HepG2 (cell line): ENCODE measurements around the gene PTMA. TPM values are rescaled to one million over a fixed set of nuclear protein-coding genes. Genes with fewer than 3 reads are reported as not detected.

Source experiments
- DDIT3 ChIP-seq: sonication (generic); formaldehyde crosslinking; IDR thresholded peaks from 2 replicates; pipeline ENCODE4 v1.4.0; 2020; ENCODE audit warnings: mild to moderate bottlenecking, missing genetic modification reagents
- FOSL1 ChIP-seq: sonication (generic); formaldehyde crosslinking; IDR thresholded peaks from 2 replicates; pipeline ENCODE4 v1.9.0; 2021; ENCODE audit warnings: missing genetic modification reagents, borderline replicate concordance
- HOXA9 ChIP-seq: sonication (generic); formaldehyde crosslinking; IDR thresholded peaks from 2 replicates; pipeline ENCODE4 v1.8.1; 2022; ENCODE audit warnings: missing genetic modification reagents, mild to moderate bottlenecking, moderate library complexity, borderline replicate concordance
- KAT8 ChIP-seq: IDR thresholded peaks from 2 replicates; pipeline ENCODE4 v1.6.1; 2016; ENCODE audit warnings: missing genetic modification reagents, missing compliant biosample characterization
- MNT ChIP-seq: fragments of 450-650 bp; IDR thresholded peaks from 2 replicates; pipeline ENCODE4 v1.6.1; 2016
- PHF5A ChIP-seq: IDR thresholded peaks from one replicate; pipeline ENCODE4 v1.6.1; 2018; ENCODE audit warnings: low read depth, missing genetic modification reagents; ENCODE audit not compliant: unreplicated experiment
- PITX1 ChIP-seq: sonication (generic); formaldehyde crosslinking; IDR thresholded peaks from 2 replicates; pipeline ENCODE4 v1.5.1; 2020; ENCODE audit warnings: mild to moderate bottlenecking, missing genetic modification reagents
- SP1 ChIP-seq, 2 experiments: fragments of 450-650 bp in 1 of 2; sonication (generic) in 1 of 2; formaldehyde crosslinking in 1 of 2; IDR thresholded peaks; 2 replicates each; pipeline versions ENCODE4 v1.4.0 to v1.6.1; 2016 to 2020; ENCODE audit warnings: missing genetic modification reagents in 1 of 2
- ZNF484 ChIP-seq: sonication (generic); formaldehyde crosslinking; IDR thresholded peaks from 2 replicates; pipeline ENCODE4 v1.5.1; 2020; ENCODE audit warnings: mild to moderate bottlenecking, low read depth, missing genetic modification reagents, borderline replicate concordance
- ZNF607 ChIP-seq: sonication (generic); formaldehyde crosslinking; IDR thresholded peaks from 2 replicates; pipeline ENCODE4 v1.5.1; 2020; ENCODE audit warnings: missing genetic modification reagents, mild to moderate bottlenecking, borderline replicate concordance
- ZNF780A ChIP-seq: sonication (generic); formaldehyde crosslinking; IDR thresholded peaks from 2 replicates; pipeline ENCODE4 v1.8.0; 2022; ENCODE audit warnings: mild to moderate bottlenecking, missing genetic modification reagents, moderate library complexity
- ZNF850 ChIP-seq: sonication (generic); formaldehyde crosslinking; conservative IDR thresholded peaks from 2 replicates; pipeline ENCODE4 v1.9.0; 2021; ENCODE audit warnings: mild to moderate bottlenecking, missing genetic modification reagents
- polyA plus RNA-seq, 8 experiments: library from polyadenylated mRNA; depleted of rRNA in 3 of 8; stranded (reverse) in 7 of 8; unstranded in 1 of 8; fragments of >200 nt; fragmentation: Illumina TruSeq in 4 of 8; extraction: Trizol in 4 of 8; gene quantifications; 2 replicates each; pipeline versions ENCODE4 v1.2.1 to v1.2.3, GENCODE V29; 2011 to 2016; ENCODE audit warnings: low read depth in 4 of 8, missing spikeins in 1 of 8, mixed read lengths in 1 of 8; ENCODE audit not compliant: insufficient read depth in 1 of 8
- total RNA-seq, 5 experiments: library from RNA; depleted of rRNA; stranded (reverse); fragments of >200 nt; fragmentation: Illumina TruSeq; extraction: Trizol; gene quantifications; 2 replicates each; pipeline ENCODE4 v1.2.3, GENCODE V29; 2016; ENCODE audit warnings: low read depth in 1 of 5
- TF ChIP-seq, protein P1 (sequence below): sonication (generic); formaldehyde crosslinking; IDR thresholded peaks from 2 replicates; pipeline ENCODE4 v1.5.0; 2020; ENCODE audit warnings: mild to moderate bottlenecking, missing genetic modification reagents, borderline replicate concordance
- TF ChIP-seq, protein P2 (sequence below): sonication (generic); formaldehyde crosslinking; IDR thresholded peaks from 2 replicates; pipeline ENCODE4 v1.4.0; 2020; ENCODE audit warnings: missing genetic modification reagents, low read depth, mild to moderate bottlenecking, borderline replicate concordance

Gene PTMA
- total and polyA plus RNA-seq, 2 of the 13 experiments (the other 11 are each of a cell fraction or from before 2014, with no cell fraction given) = 190 to 1,086 TPM

DNA sequence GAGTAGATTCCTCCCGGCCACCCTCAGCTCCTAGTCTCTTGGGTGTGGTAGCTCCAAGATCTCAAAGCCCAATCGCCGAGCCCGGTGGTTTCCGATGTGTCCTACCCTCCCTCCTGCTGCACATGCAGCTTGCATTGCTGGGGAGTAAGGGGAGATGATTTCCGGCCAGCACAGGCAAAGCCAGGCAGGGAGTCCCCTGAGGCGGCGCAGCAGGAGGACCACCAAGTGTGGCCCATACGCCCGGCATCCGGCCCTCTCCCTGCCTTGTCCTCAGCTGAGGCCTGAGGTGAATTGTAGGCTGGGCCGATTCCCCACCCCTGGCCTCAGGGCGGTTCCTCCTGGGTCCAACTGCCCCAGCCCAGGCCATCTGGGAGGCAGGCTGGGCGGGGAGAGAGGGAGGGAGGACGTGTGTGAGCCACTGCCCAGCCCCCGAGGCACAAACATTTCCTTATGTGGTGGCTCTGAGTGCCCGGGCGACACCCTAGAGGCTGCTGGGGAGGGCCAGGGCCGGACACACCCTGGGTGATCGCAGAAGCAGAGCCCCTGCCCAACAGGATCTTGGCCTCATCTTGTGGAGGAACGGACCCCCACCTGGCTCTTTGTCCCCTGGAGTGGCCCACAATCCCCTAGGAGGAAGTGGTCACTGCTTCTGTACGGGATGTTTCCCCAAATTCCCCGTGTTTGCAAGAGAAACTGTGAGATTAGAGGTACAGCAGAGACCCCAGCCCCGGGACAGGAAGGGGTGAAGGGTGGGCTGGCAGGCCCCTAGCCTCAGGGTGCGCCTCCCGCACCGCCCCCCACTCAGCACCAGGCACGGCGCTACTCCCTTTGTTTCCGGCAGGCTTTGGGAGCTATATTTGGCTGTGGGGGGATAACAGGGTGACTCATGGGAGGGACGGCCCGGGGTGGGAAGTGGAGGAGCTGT is 41.9 kb upstream of the PTMA start (continued):
- TF ChIP-seq, protein P1, sequence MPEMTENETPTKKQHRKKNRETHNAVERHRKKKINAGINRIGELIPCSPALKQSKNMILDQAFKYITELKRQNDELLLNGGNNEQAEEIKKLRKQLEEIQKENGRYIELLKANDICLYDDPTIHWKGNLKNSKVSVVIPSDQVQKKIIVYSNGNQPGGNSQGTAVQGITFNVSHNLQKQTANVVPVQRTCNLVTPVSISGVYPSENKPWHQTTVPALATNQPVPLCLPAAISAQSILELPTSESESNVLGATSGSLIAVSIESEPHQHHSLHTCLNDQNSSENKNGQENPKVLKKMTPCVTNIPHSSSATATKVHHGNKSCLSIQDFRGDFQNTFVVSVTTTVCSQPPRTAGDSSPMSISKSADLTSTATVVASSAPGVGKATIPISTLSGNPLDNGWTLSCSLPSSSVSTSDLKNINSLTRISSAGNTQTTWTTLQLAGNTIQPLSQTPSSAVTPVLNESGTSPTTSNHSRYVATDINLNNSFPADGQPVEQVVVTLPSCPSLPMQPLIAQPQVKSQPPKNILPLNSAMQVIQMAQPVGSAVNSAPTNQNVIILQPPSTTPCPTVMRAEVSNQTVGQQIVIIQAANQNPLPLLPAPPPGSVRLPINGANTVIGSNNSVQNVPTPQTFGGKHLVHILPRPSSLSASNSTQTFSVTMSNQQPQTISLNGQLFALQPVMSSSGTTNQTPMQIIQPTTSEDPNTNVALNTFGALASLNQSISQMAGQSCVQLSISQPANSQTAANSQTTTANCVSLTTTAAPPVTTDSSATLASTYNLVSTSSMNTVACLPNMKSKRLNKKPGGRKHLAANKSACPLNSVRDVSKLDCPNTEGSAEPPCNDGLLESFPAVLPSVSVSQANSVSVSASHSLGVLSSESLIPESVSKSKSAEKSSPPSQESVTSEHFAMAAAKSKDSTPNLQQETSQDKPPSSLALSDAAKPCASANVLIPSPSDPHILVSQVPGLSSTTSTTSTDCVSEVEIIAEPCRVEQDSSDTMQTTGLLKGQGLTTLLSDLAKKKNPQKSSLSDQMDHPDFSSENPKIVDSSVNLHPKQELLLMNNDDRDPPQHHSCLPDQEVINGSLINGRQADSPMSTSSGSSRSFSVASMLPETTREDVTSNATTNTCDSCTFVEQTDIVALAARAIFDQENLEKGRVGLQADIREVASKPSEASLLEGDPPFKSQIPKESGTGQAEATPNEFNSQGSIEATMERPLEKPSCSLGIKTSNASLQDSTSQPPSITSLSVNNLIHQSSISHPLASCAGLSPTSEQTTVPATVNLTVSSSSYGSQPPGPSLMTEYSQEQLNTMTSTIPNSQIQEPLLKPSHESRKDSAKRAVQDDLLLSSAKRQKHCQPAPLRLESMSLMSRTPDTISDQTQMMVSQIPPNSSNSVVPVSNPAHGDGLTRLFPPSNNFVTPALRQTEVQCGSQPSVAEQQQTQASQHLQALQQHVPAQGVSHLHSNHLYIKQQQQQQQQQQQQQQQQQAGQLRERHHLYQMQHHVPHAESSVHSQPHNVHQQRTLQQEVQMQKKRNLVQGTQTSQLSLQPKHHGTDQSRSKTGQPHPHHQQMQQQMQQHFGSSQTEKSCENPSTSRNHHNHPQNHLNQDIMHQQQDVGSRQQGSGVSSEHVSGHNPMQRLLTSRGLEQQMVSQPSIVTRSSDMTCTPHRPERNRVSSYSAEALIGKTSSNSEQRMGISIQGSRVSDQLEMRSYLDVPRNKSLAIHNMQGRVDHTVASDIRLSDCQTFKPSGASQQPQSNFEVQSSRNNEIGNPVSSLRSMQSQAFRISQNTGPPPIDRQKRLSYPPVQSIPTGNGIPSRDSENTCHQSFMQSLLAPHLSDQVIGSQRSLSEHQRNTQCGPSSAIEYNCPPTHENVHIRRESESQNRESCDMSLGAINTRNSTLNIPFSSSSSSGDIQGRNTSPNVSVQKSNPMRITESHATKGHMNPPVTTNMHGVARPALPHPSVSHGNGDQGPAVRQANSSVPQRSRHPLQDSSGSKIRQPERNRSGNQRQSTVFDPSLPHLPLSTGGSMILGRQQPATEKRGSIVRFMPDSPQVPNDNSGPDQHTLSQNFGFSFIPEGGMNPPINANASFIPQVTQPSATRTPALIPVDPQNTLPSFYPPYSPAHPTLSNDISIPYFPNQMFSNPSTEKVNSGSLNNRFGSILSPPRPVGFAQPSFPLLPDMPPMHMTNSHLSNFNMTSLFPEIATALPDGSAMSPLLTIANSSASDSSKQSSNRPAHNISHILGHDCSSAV (CRISPR knock-in tag) = no peak
- TF ChIP-seq PITX1 (CRISPR knock-in tag) = peak; percentile 12; the same call in 1 of the 2 replicates
- no peak for TF ChIP-seq PHF5A (CRISPR knock-in tag)
- TF ChIP-seq KAT8 = peak; percentile 33; the same call in 1 of the 2 replicates
- TF ChIP-seq ZNF607 (CRISPR knock-in tag) = no peak
- TF ChIP-seq SP1 (IDR thresholded peaks at IDR 0.05) = no peak
- TF ChIP-seq SP1 (CRISPR knock-in tag; IDR thresholded peaks at IDR 0.05) = no peak
- TF ChIP-seq, protein P2, sequence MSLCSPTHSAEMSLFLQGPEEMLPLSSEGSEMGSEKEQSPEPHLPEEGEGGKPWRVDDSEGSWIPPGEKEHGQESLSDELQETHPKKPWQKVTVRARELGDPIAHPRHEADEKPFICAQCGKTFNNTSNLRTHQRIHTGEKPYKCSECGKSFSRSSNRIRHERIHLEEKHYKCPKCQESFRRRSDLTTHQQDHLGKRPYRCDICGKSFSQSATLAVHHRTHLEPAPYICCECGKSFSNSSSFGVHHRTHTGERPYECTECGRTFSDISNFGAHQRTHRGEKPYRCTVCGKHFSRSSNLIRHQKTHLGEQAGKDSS (CRISPR knock-in tag) = no peak
- no peak for TF ChIP-seq MNT
- no peak for TF ChIP-seq ZNF780A
- TF ChIP-seq FOSL1 = no peak
- no peak for TF ChIP-seq ZNF484 (CRISPR knock-in tag)
- TF ChIP-seq ZNF850 (CRISPR knock-in tag) = no peak
- TF ChIP-seq HOXA9 (CRISPR knock-in tag) = no peak
- no peak for TF ChIP-seq DDIT3
